Measurements from ENCODE around the gene LDLRAD2.

DNA sequence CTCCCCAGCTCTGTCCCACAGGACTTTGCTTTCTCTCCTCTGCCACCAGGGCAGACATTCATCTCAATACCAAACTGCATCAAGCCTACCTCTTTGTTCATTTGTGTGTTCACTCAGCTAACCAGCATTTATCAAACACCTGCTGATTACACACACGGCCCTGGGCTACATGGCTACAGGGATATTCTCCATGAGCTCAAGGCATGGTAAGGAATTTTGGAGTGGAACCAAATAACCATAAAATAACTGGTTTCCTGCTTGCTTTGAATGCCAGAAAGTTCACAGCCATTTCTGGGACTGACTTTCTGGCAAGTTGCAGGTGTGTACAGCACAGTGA is 54.6 kb downstream of the LDLRAD2 start:
- TF ChIP-seq POLR2AphosphoS5 (IDR thresholded peaks at IDR 0.05; ENCODE audit: low read length): no peak
- TF ChIP-seq, protein P1, sequence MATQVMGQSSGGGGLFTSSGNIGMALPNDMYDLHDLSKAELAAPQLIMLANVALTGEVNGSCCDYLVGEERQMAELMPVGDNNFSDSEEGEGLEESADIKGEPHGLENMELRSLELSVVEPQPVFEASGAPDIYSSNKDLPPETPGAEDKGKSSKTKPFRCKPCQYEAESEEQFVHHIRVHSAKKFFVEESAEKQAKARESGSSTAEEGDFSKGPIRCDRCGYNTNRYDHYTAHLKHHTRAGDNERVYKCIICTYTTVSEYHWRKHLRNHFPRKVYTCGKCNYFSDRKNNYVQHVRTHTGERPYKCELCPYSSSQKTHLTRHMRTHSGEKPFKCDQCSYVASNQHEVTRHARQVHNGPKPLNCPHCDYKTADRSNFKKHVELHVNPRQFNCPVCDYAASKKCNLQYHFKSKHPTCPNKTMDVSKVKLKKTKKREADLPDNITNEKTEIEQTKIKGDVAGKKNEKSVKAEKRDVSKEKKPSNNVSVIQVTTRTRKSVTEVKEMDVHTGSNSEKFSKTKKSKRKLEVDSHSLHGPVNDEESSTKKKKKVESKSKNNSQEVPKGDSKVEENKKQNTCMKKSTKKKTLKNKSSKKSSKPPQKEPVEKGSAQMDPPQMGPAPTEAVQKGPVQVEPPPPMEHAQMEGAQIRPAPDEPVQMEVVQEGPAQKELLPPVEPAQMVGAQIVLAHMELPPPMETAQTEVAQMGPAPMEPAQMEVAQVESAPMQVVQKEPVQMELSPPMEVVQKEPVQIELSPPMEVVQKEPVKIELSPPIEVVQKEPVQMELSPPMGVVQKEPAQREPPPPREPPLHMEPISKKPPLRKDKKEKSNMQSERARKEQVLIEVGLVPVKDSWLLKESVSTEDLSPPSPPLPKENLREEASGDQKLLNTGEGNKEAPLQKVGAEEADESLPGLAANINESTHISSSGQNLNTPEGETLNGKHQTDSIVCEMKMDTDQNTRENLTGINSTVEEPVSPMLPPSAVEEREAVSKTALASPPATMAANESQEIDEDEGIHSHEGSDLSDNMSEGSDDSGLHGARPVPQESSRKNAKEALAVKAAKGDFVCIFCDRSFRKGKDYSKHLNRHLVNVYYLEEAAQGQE (IDR thresholded peaks at IDR 0.05; ENCODE audit: low read depth, low read length): no peak
- TF ChIP-seq CTCF (IDR thresholded peaks at IDR 0.05 in 2 of 3, conservative IDR thresholded peaks at IDR 0.05 in 1 of 3; ENCODE audit: control insufficient read depth in 2 of 3, extremely low read depth in 1 of 3, insufficient read depth in 1 of 3, low read depth in 3 of 3, low read length in 3 of 3): peak in 1 of 3 experiments; percentile 9; a peak in 1 of 6 replicates

Measured in GM12878 (cell line).